SKM-1 treated with dmso at 0.1 percent for 144 hours (cell line): Measurements from ENCODE around the gene NUAK1.

Source experiments
- DNase-seq: peaks from one replicate; lab custom pipeline; 2025; ENCODE audit not compliant: unreplicated experiment; lab: John Stamatoyannopoulos, UW

Gene NUAK1

GRCh38 chr12:106084014-106084671 lies 54.6 kb downstream of the NUAK1 start:
- no peak for DNase-seq

DNA sequence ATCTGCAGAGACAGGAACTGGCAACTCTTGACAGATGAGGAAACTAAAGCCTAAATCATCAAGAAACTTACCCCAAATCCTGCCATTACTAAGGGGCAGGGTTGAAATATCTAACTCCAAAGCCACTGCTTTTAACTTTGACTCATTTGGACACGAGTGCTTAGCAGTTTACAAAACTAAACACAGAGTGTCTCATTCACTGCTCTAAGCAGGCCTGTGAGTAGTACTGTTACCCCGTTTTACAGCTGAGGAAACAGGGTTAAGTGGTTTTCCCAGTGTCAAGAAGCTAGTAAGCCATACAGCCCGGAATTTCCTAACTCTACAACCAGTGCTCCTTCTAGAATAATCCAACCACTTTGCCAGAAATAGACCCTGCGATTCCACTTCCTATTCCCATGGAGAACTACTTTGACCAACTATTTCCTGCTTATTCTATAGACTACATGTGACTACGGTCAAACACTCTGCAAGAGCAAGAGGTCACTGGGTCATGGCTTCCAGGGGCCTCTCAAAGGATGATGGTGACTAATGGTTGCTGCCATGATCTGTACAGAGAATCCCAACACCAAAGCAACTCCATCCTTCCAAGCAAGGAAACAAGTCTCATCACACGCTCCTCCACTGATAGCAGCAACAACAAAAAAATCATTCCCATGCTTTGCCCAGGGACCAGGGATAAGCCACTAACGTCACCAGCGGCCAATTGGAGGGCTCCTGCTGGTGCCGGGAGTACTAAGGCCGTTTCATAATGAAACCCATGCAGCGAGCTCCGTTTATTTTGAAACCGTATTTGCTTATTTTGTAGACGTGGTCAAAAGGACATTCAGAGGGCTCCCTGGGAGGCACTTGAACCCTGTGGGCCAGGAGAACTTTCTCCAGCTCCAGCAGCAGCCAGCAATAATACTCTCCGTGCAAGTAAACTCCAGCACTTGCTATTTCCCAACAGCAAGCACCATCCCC lies 56.3 kb downstream of the NUAK1 start:
- no peak for DNase-seq

DNA sequence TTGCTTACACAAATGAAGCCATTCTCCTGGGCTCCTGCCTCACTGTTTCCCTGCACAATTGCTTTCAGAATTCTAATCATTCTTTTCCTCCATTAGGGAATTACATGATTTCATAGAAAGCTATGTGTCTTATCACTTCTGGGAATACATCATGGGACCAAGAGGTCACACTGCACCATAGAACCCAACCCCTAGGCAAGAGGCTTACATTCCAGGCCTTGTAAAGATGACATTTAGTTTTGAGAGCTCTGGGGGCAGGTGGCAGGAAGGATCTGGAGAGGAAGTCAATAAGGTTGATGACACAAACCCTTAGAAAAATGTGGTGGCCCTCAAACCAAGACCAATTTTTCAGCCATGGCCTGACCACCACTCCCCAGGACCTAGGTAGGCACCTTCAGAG lies 57.1 kb downstream of the NUAK1 start:
- DNase-seq = no peak

DNA sequence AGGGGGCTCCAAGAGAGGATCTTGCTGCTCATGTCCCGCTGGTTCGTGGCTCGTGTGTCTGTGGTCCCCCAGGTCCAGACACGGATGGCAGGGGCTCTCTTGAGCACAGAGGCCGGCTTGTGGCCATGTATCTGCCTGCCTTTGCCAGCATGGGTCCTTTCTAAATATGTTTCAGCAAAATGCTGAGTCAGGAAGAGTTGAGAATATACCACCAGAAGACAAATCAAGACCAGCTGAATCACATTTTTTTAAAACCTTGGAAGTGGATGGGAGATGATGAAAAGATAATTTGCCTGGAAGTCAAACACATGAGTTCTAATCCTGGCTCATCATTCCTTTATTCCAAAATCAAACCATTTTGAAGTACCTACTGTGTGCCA lies 58.0 kb downstream of the NUAK1 start:
- no peak for DNase-seq

DNA sequence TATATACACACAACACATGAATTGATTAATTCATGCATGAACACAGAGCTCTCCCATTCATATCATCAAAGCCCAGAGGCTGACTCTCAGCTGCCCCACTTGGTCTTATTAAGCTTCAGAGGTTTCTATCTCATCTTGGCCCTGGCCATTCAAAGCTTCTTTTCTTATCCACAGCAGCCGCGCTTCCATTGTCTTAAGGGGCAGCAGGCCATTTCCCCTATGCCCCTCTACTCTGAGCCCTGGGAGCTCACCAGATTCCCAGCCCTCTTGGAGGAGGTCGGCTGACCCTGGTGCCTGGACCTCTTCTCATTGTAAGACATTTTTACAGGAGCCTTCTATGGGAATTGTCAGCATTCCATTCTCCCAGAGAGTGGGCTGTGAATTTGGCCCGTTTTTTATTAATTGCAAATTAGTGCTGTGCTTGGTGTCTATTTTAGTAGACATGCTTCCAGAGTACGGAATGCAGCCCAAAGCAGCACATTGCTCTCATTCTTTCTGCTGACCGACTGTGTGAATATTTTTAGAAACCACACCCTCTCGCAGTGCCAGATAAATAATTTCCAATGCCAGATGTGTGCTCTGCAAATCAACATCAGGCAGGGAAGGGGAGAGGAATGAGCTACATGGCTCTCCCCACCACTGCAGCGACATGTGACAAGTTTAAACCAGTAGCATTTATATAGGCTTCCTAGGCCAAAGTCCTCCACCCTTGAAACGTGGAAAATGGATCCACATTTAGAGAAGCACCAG lies 58.5 kb downstream of the NUAK1 start:
- DNase-seq = no peak

- DNase-seq = no peak
Observed at GRCh38 chr12:106079148-106079738, 59.5 kb downstream of the NUAK1 start.

DNA sequence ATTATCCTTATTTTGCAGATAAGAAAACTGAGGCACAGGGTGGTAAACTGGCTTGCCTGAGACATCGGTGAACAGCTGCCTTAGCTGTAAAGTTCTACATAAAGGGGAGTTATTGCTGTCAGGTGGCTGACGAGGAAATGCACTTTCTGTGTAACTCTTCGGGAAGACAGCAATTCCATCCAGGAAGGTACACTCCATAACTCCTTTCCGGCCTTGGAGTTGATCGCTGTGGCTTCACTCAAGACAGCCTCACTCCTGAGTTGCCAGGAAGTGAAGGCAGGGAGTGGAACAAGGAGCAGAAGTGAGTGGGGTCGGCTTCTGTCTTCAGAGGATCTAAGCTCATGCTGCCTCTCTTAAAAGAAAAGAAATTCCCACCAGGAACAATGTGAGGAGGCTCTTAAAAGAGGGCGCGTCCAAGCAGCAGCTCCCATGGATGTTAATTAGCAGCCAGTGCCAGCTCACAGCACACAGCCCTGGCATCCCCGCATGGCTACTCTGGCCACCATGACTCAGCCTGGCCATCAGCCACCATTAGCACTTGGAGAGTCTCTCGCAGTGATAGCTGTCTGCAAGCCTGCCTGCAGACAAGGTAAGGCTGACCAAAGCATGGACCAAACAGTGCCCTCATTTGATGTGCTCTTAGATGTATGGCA lies 60.3 kb downstream of the NUAK1 start:
- DNase-seq = no peak

DNA sequence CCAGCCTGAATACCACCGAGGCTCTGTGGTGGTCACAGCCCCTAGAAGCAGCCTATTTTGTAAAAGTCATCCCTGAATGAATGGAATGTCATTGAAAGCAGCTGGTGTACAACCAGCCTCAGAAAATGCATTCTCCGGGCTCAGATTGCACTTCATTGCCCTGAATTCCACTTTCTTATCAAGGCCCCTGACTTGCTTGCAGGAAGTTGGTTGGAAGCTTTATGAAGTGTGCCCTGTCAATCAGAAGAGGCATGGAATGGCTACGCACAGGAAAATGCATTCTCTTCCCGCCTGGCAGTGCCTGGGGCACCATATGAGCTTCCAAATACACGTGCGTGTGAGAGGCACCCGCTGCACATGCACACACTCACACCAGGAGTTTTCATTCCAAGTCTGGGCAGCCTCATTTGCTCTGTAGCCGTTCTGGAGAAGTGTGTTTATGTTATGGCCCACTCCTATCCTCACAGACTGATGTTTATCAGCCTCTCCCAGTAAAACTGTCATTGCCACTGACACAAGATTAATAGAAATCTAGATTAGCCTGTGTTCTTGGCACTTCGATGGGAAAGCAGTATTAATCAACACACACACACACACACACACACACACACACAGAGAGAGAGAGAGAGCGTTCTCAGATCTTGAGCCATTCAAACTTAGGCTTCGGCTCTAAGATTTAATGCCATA lies 63.9 kb downstream of the NUAK1 start:
- DNase-seq = no peak

GRCh38 chr12:106074361-106074705 lies 64.4 kb downstream of the NUAK1 start:
- DNase-seq = no peak

DNA sequence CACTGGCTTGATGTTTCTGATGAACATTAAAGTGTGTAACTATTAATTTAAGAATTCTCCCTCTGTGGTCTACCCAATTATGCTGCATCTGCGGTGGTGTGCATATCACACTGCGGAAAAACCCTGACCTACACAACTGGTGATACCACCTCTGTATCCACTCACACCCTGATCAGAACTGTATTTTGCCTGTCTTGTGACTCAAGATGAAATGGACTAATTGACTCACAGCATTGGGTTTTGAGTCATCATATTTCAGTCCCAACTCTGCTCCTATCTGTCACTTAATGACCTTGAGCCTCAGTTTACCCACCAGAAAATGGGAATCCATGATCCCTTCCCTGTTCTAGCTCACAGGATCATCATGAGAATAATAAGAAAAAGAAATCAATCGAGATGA lies 65.6 kb downstream of the NUAK1 start:
- DNase-seq = no peak

DNA sequence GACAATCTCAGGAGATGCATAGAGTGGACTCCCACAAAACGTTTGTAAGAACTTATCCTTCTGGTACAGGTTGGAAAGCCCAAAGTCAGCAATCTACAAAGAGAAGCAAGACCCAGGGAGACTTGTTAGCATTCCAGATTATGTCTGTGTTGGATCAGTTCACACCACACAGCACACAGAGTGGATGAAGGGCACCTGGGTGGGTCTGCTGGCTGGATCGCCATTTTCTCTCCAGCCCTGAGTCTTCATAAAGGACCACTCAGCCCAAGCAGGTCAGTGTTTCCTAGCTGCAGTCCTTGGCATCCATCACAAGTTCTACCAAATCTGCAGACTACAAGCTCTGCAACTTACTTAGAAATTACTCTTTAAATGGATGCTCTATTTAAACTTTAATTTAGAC lies 66.0 kb downstream of the NUAK1 start:
- DNase-seq = no peak

- DNase-seq = no peak
Observed at GRCh38 chr12:106071686-106072085, 67.1 kb downstream of the NUAK1 start.

GRCh38 chr12:106070611-106071010 lies 68.1 kb downstream of the NUAK1 start:
- DNase-seq = no peak

- DNase-seq = no peak
Observed at GRCh38 chr12:106070147-106070546, 68.6 kb downstream of the NUAK1 start.

- DNase-seq = no peak
Observed at GRCh38 chr12:106068296-106068695, 70.5 kb downstream of the NUAK1 start.

GRCh38 chr12:106067606-106068205 lies 71.0 kb downstream of the NUAK1 start:
- DNase-seq = no peak

DNA sequence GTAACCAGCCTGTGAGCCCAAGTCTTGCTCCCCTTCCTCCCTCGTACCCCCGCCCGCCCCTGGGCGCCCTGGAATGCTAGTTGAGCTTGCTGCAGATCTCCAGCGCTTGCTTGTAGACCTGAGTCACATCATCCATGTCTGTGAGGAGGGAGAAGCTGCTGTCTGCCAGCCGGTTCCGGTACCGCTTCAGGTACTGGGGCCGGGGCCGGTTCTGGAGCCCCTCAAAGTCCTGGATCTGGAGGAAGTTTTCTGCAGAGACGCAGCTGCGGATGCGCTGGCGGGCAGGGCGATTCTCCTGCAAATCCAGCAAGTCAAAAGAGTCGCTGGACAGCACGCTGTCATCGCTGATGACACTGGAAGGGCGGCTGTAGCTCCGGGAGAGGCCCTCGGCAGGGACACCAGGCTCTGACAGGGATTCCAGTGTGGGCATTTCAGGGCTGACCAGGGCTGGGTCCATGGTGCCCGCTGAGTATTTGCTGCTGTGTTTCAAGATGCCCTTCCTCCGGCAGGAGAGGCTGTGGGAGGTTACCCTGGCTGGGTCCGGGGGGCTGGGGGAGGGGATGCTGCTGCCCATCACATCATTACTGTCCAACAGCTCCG lies 71.9 kb downstream of the NUAK1 start:
- DNase-seq = no peak

- DNase-seq = no peak
Observed at GRCh38 chr12:106066051-106066705, 72.6 kb downstream of the NUAK1 start.

DNA sequence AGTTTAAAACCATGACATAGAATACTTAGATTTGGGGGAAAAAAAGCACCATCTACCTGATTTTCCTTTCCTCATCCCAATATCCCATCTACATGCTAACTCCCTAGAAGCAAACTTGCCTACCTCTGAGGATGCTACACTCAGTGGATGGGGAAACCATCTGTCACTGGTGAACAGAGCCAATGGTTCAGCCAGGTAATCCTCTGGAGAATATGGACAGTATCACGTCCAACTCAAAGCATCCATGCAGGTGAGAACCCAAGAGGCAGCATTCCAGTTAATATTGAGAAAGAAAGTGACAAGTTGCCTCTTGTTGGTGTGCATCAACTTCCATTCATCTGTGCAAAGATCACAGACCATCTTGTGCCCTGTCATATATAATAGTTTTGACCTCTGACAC lies 73.2 kb downstream of the NUAK1 start:
- DNase-seq = no peak
